B cell (primary cell): Measurements from ENCODE around the gene ZDHHC21. TPM values are rescaled to one million over a fixed set of nuclear protein-coding genes. Genes with fewer than 3 reads are reported as not detected.

Experiments used
- ATAC-seq: fragments of 200-7000 bp; cut with Tn5 transposase; one replicate; pipeline ENCODE4 v1.10.0; 2021; ENCODE audit warnings: low read depth, mild to moderate bottlenecking, moderate number of reproducible peaks, moderate library complexity
- CTCF ChIA-PET: fragments of 350-600 bp; sonication (Branson Sonifier 250); formaldehyde crosslinking; loops from one replicate; lab custom pipeline; 2021; ENCODE audit warnings: antibody characterized with exemption, inconsistent platforms; lab: Charles Lee
- POLR2A ChIA-PET: fragments of 350-600 bp; sonication (Branson Sonifier 250); formaldehyde crosslinking; loops from one replicate; lab custom pipeline; 2021; ENCODE audit warnings: antibody characterized with exemption; lab: Charles Lee
- DNase-seq: peaks from one replicate; pipeline ENCODE4 v3.0.0; 2013
- H2AFZ ChIP-seq: 2 replicates; pipeline ENCODE4 v1.6.1; 2012; ENCODE audit warnings: mild to moderate bottlenecking, low read depth, low read length; ENCODE audit not compliant: insufficient read depth, poor library complexity, severe bottlenecking
- H3K27ac ChIP-seq, 2 donors: 1 replicate in 1 of 2; 2 replicates in 1 of 2; pipeline ENCODE4 v1.5.1; 2012 to 2013; ENCODE audit warnings: low read length in 2 of 2, mild to moderate bottlenecking in 2 of 2, moderate library complexity in 1 of 2
- H3K27me3 ChIP-seq, 4 experiments: fragments of 200-600 bp in 1 of 4; sonication (generic) in 1 of 4; replicated peaks in 1 of 4; 1 replicate in 2 of 4; 2 replicates in 2 of 4; pipeline versions ENCODE4 v1.6.1 to v1.7.0; 2013 to 2016; ENCODE audit warnings: low read length in 3 of 4, mild to moderate bottlenecking in 2 of 4, mixed read lengths in 1 of 4, moderate library complexity in 1 of 4; ENCODE audit not compliant: insufficient read depth in 4 of 4, control insufficient read depth in 3 of 4; ENCODE audit errors: control extremely low read depth in 1 of 4
- H3K36me3 ChIP-seq, 2 experiments: replicated peaks in 1 of 2; 1 replicate in 1 of 2; 2 replicates in 1 of 2; pipeline versions ENCODE4 v1.6.1 to v1.7.1; 2013; ENCODE audit warnings: low read length in 1 of 2; ENCODE audit not compliant: insufficient read depth in 2 of 2, control insufficient read depth in 1 of 2; ENCODE audit errors: control extremely low read depth in 1 of 2, extremely low read depth in 1 of 2
- H3K4me1 ChIP-seq, 2 donors: fragments of 200-600 bp in 1 of 2; sonication (generic) in 1 of 2; 1 replicate in 1 of 2; 2 replicates in 1 of 2; pipeline versions ENCODE4 v1.5.1 to v1.6.1; 2013 to 2017; ENCODE audit warnings: low read length in 2 of 2; ENCODE audit not compliant: control insufficient read depth in 2 of 2, insufficient read depth in 2 of 2
- H3K4me2 ChIP-seq: replicated peaks from 2 replicates; pipeline ENCODE3; 2012; ENCODE audit warnings: mild to moderate bottlenecking, low read depth, low read length; ENCODE audit not compliant: poor library complexity, severe bottlenecking
- H3K4me3 ChIP-seq, 5 experiments: fragments of 200-600 bp in 1 of 5; sonication (generic) in 1 of 5; 1 replicate in 3 of 5; 2 replicates in 2 of 5; pipeline versions ENCODE4 v1.5.1 to v1.7.0; 2011 to 2016; ENCODE audit warnings: low read length in 4 of 5, mild to moderate bottlenecking in 4 of 5, low read depth in 2 of 5, control low read depth in 1 of 5, moderate library complexity in 1 of 5; ENCODE audit not compliant: insufficient read depth in 1 of 5; ENCODE audit errors: control extremely low read depth in 1 of 5, extremely low read depth in 1 of 5
- H3K79me2 ChIP-seq: fragments of 200-600 bp; sonication (generic); one replicate; pipeline ENCODE4 v1.6.0; 2016; ENCODE audit warnings: low read length; ENCODE audit not compliant: control insufficient read depth, insufficient read depth
- H3K9ac ChIP-seq: fragments of 200-600 bp; sonication (generic); 2 replicates; pipeline ENCODE4 v1.6.1; 2017; ENCODE audit warnings: mild to moderate bottlenecking, low read length, moderate library complexity
- H3K9me3 ChIP-seq, 3 donors: one replicate each; pipeline versions ENCODE4 v1.6.1 to v1.7.1; 2013; ENCODE audit warnings: low read length in 2 of 3; ENCODE audit not compliant: control insufficient read depth in 2 of 3, insufficient read depth in 1 of 3; ENCODE audit errors: control extremely low read depth in 1 of 3
- H4K20me1 ChIP-seq: 2 replicates; pipeline ENCODE4 v1.6.0; 2012; ENCODE audit warnings: mild to moderate bottlenecking, low read length; ENCODE audit not compliant: insufficient read depth, control insufficient read depth, poor library complexity, severe bottlenecking
- H3K27ac Mint-ChIP-seq: one replicate; pipeline ENCODE4 v1.8.0; 2021; ENCODE audit warnings: mixed read lengths
- H3K27me3 Mint-ChIP-seq: one replicate; pipeline ENCODE4 v1.8.0; 2021; ENCODE audit warnings: mixed read lengths
- H3K4me1 Mint-ChIP-seq: one replicate; pipeline ENCODE4 v1.8.0; 2021; ENCODE audit warnings: mixed read lengths
- H3K4me3 Mint-ChIP-seq: one replicate; pipeline ENCODE4 v1.8.0; 2021; ENCODE audit warnings: mixed read lengths
- H3K9me3 Mint-ChIP-seq: one replicate; pipeline ENCODE4 v1.8.0; 2022; ENCODE audit warnings: mixed read lengths; ENCODE audit not compliant: insufficient read depth
- CTCF ChIP-seq: fragments of 200-600 bp; IDR thresholded peaks from one replicate; pipeline ENCODE4 v1.8.0; 2022; ENCODE audit warnings: antibody characterized with exemption, mild to moderate bottlenecking
- EZH2 ChIP-seq: IDR thresholded peaks from 2 replicates; pipeline ENCODE4 v1.6.1; 2012; ENCODE audit warnings: borderline replicate concordance, low read depth, mild to moderate bottlenecking, moderate library complexity, low read length; ENCODE audit not compliant: insufficient read depth, poor library complexity, severe bottlenecking
- WGBS: methylation state at CpG from one replicate; pipeline ENCODE4 v1.1.5; 2013; ENCODE audit warnings: missing lambda C conversion rate; ENCODE audit not compliant: insufficient coverage; 5-methylcytosine and 5-hydroxymethylcytosine counted together
- intact Hi-C: fragments of 100-400 bp; cut with micrococcal nuclease; formaldehyde crosslinking; loops from one replicate; pipeline ENCODE4 v1.10.0; 2022
- polyA plus RNA-seq: library from polyadenylated mRNA; depleted of rRNA; stranded (reverse); fragments of >200 nt; gene quantifications from 2 replicates; pipeline ENCODE4 v1.2.3, GENCODE V29; 2012
- total RNA-seq, 2 donors: library from RNA; stranded (reverse); fragments of 120-200 nt in 1 of 2; gene quantifications; 1 replicate in 1 of 2; 2 replicates in 1 of 2; pipeline versions ENCODE4 v1.2.3 to v1.2.4, GENCODE V29; 2013 to 2022

Gene ZDHHC21
- total and polyA plus RNA-seq, 2 donors (not counting 1 experiment from before 2014, with no cell fraction given): 10.3 to 39.7 TPM

GRCh38 chr9:14561929-14562405 is 131.3 kb downstream of the ZDHHC21 start:
- H3K9me3 ChIP-seq: no peaks in the 10 kb centered on the region
- ATAC-seq: no peak
- Mint-ChIP-seq H3K4me3 (no peak overlapping the region), H3K27me3 (no peaks in the 10 kb centered on the region), H3K27ac (no peak overlapping the region), H3K4me1 (no peaks in the 10 kb centered on the region), H3K9me3 (no peaks in the 10 kb centered on the region)
- ChIA-PET CTCF (no interaction called here), POLR2A (no interaction called here)
- no peak overlapping the region for H3K4me3 ChIP-seq
- H3K4me2 ChIP-seq: no peak overlapping the region
- peaks cover 0 to 2% (median 0%) of the 10 kb centered on the region in 4 experiments for H3K27me3 ChIP-seq
- TF ChIP-seq EZH2: no peak
- no peak for TF ChIP-seq CTCF
- H3K79me2 ChIP-seq: no peaks in the 10 kb centered on the region
- H4K20me1 ChIP-seq: no peaks in the 10 kb centered on the region
- H2AFZ ChIP-seq: no peak overlapping the region
- H3K27ac ChIP-seq: no peak overlapping the region
- no peak for DNase-seq
- no peaks in the 10 kb centered on the region for H3K4me1 ChIP-seq
- 76% methylated on average over 9 of the region's 9 CpGs for WGBS
- intact Hi-C loops: no loop called here
- H3K36me3 ChIP-seq: no peaks in the 10 kb centered on the region
- no peak overlapping the region for H3K9ac ChIP-seq

Other genes with a start within 250 kb of the ZDHHC21 start
- gene CER1, start 29.3 kb upstream of the ZDHHC21 start, total RNA-seq: not detected in 2 replicates
- not detected in 2 replicates for gene CER1, start 29.3 kb upstream of the ZDHHC21 start, polyA plus RNA-seq
- gene FREM1, start 217.0 kb upstream of the ZDHHC21 start, total RNA-seq: not detected in 2 replicates
- gene FREM1, start 217.0 kb upstream of the ZDHHC21 start, polyA plus RNA-seq: not detected in 2 replicates